ENCODE measurements around the gene TMEM132D. TPM values are rescaled to one million over a fixed set of nuclear protein-coding genes. Genes with fewer than 3 reads are reported as not detected.

Gene TMEM132D
- total RNA-seq, 2 donors from 2014 or later, result not detected

DNA sequence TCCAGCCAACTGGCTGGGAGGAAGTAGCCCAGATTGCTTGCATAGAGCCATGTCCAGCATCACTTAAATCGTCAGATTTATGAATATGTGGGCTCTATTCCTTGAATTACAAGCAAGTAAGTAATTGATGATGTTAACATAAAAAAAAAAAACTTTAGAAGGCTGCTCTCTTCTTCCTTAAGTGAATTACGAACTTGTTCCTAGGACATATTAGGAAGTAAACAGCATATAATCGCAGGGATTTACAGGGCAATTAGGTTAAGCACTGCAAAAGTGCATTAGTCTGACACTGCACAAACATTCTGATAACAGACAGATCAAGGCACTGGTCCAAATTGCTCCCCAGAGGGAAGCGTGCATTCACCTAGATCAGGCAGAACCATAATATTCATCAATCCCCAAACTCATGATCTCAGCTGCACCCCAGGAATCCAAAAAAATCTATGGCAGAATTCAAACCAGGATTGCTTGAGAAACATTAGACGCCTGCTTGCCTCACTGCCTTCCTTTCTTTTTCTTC is 293.2 kb downstream of the TMEM132D start:
- Mint-ChIP-seq H3K36me3 (no peaks in the 10 kb centered on the region), H3K27ac (no peak overlapping the region), H3K9me3 (peaks cover 5 to 13% of the 10 kb centered on the region in 2 donors)
- no peak for DNase-seq (ENCODE audit: low spot score in 2 of 2)
- ATAC-seq, result no peak

DNA sequence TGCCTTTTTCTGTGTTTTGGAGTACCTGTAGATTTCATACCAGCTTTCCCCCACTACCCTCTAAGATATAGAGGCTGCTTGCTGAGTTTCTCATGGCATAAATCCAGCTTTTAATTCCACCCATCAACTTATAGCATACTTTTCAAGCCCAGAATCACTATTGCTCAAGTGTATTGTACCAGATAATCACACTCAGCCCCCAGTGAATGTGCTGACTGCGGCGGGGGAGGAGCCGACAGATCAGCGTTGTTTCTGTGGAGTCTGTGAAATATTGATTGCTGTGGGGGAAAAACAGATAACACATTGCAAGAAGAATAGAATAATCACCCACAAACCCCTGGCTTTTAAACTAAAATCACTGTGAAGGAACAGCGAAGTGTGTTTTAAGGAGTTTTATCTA is 296.1 kb downstream of the TMEM132D start:
- H3K9me3 Mint-ChIP-seq, result peaks cover 6 to 14% of the 10 kb centered on the region in 2 donors
- no peaks in the 10 kb centered on the region for H3K36me3 Mint-ChIP-seq
- no peak overlapping the region for H3K27ac Mint-ChIP-seq
- ATAC-seq (no peak), DNase-seq (ENCODE audit: low spot score in 2 of 2) (no peak)

DNA sequence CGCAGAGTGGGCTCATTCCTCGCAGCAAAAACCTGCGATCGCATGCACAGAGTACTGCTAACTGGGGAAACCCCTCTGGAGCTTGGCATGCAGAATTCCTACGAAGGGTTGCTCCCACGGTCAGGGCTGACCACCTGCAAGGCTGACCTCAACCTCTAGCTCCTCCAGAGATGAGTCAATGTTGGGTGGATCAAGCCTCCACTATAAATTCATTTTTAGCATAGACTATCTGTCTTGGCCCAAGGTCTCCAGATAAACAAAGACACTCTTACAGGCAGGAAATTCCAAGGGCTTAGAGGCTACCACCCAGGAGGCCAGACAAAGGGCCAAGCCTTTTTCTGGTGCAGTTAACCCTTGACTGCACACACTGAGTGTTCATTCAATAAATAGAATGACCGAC is 296.5 kb downstream of the TMEM132D start:
- peaks cover 4 to 14% of the 10 kb centered on the region in 2 donors for H3K9me3 Mint-ChIP-seq
- no peak for DNase-seq (ENCODE audit: low spot score in 2 of 2)
- no peak for ATAC-seq
- no peak overlapping the region for H3K27ac Mint-ChIP-seq
- no peaks in the 10 kb centered on the region for H3K36me3 Mint-ChIP-seq

DNA sequence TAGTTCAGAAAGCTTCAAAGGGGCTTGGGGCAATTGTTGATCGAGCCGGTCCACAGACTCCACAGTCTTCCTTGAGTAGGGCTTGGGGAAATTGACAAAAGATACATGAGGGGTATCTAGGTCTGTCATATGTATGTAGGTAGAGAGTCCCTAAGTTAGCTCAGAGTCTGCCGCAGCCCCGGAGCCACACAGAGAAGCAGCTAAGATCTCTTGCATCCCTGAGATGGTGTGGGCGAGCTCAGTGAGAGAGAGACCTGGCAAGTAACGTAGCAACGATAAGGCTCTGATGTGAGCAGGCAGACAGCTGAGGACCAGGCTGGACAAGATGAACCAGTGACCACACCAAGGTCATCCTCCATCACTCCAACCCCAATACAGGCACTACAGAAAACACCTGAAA is 297.6 kb downstream of the TMEM132D start:
- ATAC-seq (no peak), DNase-seq (ENCODE audit: low spot score in 2 of 2) (no peak)
- Mint-ChIP-seq H3K36me3 (no peaks in the 10 kb centered on the region), H3K9me3 (peaks cover 4 to 14% of the 10 kb centered on the region in 2 donors), H3K27ac (no peak overlapping the region)

DNA sequence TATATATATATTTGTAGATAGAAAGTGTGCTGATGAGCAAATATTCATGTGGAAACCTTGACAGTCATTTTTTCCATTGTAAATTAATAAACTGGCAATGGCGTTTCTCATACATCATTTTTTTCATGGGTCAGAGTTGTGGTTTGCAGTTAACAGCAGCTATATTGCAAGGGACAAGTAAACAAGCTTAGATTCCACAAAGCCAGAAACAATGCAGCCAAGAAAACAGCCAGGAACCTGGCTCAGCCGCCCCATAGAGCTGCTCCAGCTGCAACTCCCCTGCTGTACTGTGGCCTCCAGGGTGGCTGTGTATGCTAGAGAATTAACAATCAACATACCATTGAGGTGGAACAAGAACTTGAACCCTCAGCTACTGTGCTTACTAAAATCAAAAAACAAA is 298.2 kb downstream of the TMEM132D start:
- ATAC-seq, result no peak
- no peak for DNase-seq (ENCODE audit: low spot score in 2 of 2)
- Mint-ChIP-seq H3K27ac (no peak overlapping the region), H3K9me3 (peaks cover 4 to 14% of the 10 kb centered on the region in 2 donors), H3K36me3 (no peaks in the 10 kb centered on the region)

DNA sequence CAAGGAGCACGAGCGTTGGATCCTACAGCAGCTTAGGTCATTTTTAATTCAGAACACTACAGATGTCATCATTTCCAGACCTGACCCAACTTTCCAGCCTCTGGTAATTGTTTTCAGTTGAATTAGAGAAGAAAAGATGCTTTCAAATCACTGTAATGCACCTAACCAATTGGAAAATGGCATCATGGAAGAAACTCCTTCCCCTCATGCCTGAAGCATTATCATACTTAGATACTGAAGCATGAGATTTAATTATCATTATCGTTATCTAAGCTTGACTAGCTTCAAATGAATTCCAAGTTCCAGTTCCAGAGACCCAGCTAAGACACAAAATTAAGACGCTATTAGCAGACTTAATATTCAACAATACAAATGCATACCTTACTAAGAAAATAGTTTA is 299.3 kb downstream of the TMEM132D start:
- no peaks in the 10 kb centered on the region for H3K36me3 Mint-ChIP-seq
- no peak overlapping the region for H3K27ac Mint-ChIP-seq

DNA sequence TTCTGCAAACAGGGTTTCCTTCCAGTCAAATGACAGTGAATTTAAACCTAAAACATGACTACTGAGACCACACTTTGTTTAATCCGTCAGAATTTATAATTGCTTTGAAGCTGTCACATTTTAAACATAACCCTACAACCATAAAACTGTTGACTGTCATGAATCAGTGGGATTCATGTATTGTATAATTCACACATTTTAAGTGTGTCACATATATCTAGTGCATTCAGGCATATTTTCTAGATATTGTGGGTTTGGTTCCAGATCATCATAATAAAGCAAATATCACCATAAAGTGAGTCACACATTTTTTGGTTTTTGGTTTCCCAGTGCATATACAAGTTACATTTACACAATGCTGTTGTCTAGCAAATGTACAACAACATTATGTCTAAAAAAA is 304.4 kb downstream of the TMEM132D start:
- H3K27ac Mint-ChIP-seq, result no peak overlapping the region
- no peak for ATAC-seq

More for the DNA sequence above, 299.3 kb downstream of the TMEM132D start:
- ATAC-seq, result no peak
- no peak for DNase-seq (ENCODE audit: low spot score in 2 of 2)
- peaks cover 4 to 14% of the 10 kb centered on the region in 2 donors for H3K9me3 Mint-ChIP-seq

DNA sequence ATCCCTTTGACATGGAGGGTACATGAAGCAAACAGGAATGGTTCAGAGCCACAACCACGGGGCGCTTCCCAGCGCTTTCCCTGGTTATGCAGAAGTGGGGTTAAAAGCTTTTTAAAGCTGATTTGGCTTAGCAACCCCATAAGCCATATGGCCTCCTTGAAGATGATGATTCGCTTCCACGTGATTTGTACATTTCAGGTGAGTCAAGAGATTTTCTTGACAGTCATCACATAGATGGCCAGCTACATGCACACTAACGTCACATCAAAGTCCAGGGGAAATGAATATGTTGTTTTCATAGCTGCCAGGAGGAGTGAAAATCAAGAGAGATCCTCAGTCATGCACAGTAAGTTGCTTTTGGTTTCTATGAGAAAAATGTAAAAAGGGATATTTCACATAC is 309.7 kb downstream of the TMEM132D start:
- ATAC-seq (no peak), DNase-seq (ENCODE audit: low spot score in 2 of 2) (no peak)
- peaks cover 0 to 11% of the 10 kb centered on the region in 2 donors for H3K36me3 Mint-ChIP-seq
- H3K27ac Mint-ChIP-seq, result no peak overlapping the region
- H3K9me3 Mint-ChIP-seq, result peaks cover 7 to 20% of the 10 kb centered on the region in 2 donors

More for the DNA sequence above, 304.4 kb downstream of the TMEM132D start:
- no peak for DNase-seq (ENCODE audit: low spot score in 2 of 2)
- no peaks in the 10 kb centered on the region for H3K36me3 Mint-ChIP-seq
- H3K9me3 Mint-ChIP-seq, result peaks cover 4 to 8% of the 10 kb centered on the region in 2 donors

DNA sequence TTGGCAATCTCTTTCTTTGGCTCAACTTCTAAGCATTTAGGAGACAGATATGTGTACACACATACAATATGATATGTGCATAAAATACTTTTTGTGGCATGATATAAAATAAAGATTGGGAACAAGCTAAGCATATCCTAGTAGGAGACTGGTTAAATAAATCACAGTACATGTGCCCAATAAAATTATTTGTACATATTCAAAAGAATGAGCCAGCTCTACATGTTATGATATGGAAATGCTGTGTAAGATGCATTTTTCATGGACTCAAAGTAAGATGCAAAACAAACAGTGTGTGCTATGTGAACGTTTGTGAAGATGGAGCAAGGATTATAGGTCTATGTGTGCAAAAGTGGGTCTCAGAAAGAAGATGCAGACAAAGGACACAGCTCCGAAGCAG is 311.4 kb downstream of the TMEM132D start:
- ATAC-seq (no peak), DNase-seq (ENCODE audit: low spot score in 2 of 2) (no peak)
- H3K27ac Mint-ChIP-seq, result no peak overlapping the region
- H3K9me3 Mint-ChIP-seq, result peaks cover 14 to 26% of the 10 kb centered on the region in 2 donors
- H3K36me3 Mint-ChIP-seq, result peaks cover 0 to 11% of the 10 kb centered on the region in 2 donors

DNA sequence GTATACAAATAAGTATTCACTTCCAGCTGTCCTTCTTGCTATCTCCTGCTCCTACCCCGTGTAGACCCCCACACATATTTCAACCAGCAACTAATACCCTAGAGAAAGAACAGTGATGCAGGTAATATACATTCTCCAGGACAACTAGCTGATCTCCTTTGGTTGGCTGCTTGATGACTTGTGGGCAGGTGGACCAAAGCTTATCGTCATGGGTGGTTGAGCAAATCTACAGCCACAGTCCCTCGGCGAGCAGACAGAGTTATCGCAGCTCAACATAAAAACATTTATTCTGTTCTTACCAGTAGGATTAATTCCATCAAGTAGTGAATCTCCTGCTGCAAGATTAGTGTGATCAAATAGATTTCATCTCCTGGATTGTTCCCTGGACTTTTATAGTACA is 314.3 kb downstream of the TMEM132D start:
- peaks cover 0 to 11% of the 10 kb centered on the region in 2 donors for H3K36me3 Mint-ChIP-seq
- ATAC-seq, result no peak
- DNase-seq (ENCODE audit: low spot score in 2 of 2), result no peak

DNA sequence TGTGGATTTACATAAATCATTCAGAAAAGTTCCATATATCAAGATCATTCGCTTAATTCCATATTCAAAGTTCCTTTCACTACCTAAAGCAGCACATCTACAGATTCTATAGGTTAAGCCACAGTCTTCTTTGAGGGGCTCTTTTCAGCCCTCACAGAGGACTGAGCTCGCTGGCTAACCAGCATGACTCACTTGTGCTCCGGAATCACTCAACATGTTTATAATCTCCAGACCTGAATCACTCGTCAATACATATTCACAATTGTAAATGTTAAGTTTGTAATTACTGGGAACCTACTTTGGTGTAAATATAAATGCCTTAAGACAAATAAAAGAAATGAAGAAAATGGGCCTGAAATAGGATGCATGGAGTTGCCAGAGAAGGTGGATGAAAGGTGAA is 315.7 kb downstream of the TMEM132D start:
- no peak for ATAC-seq
- DNase-seq (ENCODE audit: low spot score in 2 of 2), result no peak

More for the DNA sequence above, 314.3 kb downstream of the TMEM132D start:
- no peak overlapping the region for H3K27ac Mint-ChIP-seq
- peaks cover 18 to 37% of the 10 kb centered on the region in 2 donors for H3K9me3 Mint-ChIP-seq

DNA sequence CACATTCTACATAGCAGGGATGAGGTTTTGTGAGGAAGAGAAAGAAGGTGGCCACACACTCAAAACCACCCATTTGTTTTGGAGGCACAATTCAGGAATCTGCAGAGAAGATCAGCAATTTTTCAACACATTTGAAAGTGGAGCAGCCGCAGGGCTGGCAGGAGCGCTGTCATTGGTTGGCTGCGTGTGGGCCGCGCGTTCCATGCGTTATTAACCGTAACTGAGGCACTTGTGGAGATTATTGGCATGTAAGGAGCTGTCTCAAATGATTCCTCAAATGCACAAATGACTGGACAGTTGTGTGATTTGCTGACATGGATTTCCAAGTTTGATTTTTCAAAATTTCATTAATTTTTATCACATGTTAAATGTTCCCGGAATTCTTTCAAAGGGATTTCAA is 318.5 kb downstream of the TMEM132D start:
- no peak for DNase-seq (ENCODE audit: low spot score in 2 of 2)
- Mint-ChIP-seq H3K27ac (no peak overlapping the region), H3K36me3 (peaks cover 0 to 4% of the 10 kb centered on the region in 2 donors), H3K9me3 (peaks cover 23 to 42% of the 10 kb centered on the region in 2 donors)
- ATAC-seq, result no peak

More for the DNA sequence above, 315.7 kb downstream of the TMEM132D start:
- Mint-ChIP-seq H3K36me3 (peaks cover 0 to 11% of the 10 kb centered on the region in 2 donors), H3K9me3 (peaks cover 18 to 41% of the 10 kb centered on the region in 2 donors), H3K27ac (no peak overlapping the region)

DNA sequence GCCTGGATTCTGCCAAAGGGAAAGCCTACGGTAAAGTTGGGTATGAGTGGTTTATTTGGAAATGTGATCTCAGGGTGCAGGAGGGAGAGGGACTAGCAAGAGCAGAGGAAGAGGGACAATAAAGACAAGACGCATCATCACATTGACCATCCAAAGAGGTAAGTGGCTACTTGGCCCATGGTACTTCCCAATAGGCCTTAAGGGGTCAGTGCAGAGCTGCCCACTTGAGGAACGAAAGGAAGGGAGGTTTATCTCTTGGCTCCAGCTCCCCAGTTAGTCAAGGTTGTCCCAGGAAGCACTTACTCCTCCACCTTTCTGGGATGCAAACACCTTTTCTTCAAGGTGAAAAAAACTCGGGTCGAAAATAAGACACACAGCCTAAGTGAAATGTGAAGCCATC is 323.9 kb downstream of the TMEM132D start:
- Mint-ChIP-seq H3K9me3 (peaks cover 15 to 16% of the 10 kb centered on the region in 2 donors), H3K36me3 (no peaks in the 10 kb centered on the region), H3K27ac (no peak overlapping the region)
- no peak for DNase-seq (ENCODE audit: low spot score in 2 of 2)
- no peak for ATAC-seq

DNA sequence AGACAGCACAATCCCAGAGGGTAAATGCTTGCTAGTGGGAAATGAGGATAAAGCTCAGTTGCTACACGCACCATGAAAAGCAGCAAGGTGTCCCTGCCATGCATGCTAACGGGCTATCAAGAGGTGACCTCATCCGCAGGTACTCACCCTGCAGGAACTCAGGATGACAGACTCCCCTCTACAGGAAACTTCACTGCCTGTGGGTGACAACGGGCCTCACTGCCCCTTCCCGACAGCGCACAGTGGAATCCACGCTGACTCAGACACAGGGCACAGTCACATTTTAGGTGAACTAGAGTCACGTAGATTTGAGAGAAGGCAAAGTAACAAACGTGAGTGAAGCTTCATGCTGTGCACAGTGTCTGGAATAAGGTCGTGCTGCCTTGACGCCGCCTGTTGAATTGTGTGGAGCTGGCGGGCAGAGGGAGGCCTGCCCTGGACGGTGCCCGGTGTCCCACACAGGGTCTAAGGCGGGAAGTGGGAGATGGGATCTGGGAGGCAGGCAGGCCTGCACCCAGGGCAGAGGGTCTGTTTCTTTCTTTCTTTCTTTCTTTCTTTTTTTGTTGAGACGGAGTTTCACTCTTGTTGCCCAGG is 331.8 kb downstream of the TMEM132D start:
- ATAC-seq (no peak), DNase-seq (ENCODE audit: low spot score in 2 of 2) (no peak)
- H3K36me3 Mint-ChIP-seq, result peaks cover 0 to 8% of the 10 kb centered on the region in 2 donors
- H3K27ac Mint-ChIP-seq, result no peak overlapping the region
- peaks cover 7 to 27% of the 10 kb centered on the region in 2 donors for H3K9me3 Mint-ChIP-seq

DNA sequence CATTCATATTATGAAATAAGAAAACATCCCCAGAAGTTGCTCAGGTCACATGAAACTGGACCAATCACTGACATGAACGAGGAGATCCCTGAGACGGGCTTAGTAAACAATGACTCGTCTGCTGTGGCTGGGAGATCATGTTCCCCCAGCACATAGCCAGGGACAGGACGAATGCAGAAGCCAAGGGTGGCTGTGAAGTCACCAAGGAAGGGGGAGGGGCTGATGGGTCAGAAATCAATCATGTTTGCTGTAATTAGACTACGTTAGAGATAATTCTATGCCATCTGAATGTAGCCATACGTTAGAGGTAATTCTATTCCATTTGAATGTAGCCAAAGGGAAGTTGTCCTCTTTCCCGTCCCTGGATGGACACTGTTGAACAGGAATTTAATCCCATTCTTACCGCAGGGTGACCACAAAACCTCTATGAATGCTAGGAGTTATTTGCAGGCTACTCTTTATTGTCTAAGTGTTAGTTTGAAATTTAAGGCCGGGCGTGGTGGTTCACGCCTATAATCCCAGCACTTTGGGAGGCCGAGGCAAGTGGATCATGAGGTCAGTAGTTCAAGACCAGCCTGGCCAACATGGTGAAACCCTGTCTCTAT is 332.9 kb downstream of the TMEM132D start:
- ATAC-seq (no peak), DNase-seq (ENCODE audit: low spot score in 2 of 2) (no peak)
- Mint-ChIP-seq H3K27ac (no peak overlapping the region), H3K9me3 (peaks cover 7 to 30% of the 10 kb centered on the region in 2 donors), H3K36me3 (peaks cover 0 to 8% of the 10 kb centered on the region in 2 donors)

DNA sequence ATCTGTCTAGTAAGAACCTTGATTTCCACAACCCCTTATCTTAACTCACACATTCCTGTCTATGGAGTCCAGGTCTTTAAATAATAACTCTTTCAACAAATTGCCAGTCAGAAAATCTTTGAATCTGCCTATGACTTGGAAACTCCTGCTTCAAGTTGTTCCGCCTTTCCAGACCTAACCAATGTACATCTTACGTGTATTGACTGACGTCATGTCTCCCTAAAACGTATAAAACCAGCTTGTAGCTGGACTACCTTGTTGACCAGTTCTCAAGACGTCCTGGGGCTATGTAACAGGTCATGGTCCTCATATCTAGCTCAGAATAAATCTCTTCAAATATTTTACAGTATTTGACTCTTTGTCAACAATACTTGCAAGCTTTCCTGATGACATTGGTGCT is 337.0 kb downstream of the TMEM132D start:
- ATAC-seq (no peak), DNase-seq (ENCODE audit: low spot score in 2 of 2) (no peak)
- Mint-ChIP-seq H3K36me3 (peaks cover 0 to 8% of the 10 kb centered on the region in 2 donors), H3K9me3 (peaks cover 7 to 25% of the 10 kb centered on the region in 2 donors), H3K27ac (no peak overlapping the region)

DNA sequence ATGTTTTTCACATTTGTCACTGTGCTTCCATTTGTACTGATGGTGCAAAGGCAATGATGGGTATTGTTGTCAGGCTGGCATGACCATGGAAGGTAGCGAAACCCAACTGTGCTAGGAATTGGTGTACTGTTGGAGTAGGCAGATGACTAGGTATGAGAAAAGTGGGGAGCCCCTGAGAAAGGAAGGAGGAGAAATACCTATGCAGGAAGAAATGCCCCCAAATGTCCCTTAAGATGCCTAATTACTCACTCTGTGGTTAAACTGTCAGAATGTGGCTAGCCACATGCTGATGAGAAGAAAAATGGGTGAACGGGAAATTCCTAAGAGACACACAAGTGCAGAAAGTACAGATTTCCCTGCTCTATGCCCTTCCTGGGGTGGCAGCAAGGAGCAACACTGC is 339.1 kb downstream of the TMEM132D start:
- no peak overlapping the region for H3K27ac Mint-ChIP-seq
- no peaks in the 10 kb centered on the region for H3K36me3 Mint-ChIP-seq
- ATAC-seq, result peak; percentile 55 to 58
- H3K9me3 Mint-ChIP-seq, result peaks cover 0 to 26% of the 10 kb centered on the region in 2 donors
- DNase-seq (ENCODE audit: low spot score in 2 of 2), result no peak

DNA sequence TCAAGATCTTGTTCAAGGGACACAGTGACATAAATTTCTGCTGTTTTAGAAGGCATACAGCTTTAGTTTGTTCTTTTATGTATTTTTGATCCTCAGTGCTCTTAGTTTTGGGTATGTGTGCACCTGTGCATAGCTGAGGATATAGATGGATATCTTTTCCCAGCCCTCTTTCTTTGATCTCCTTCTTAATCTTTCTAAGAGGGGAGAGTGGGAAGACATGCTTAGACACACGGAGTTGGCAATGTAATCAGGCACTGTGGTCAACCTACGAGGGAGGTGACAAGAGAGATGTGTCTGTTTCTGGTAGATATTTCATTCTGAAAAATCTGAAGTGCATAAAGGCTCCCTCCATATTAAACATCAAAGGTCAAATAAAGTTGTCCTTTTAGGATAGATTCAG is 340.6 kb downstream of the TMEM132D start:
- ATAC-seq (no peak), DNase-seq (ENCODE audit: low spot score in 2 of 2) (no peak)
- H3K9me3 Mint-ChIP-seq, result peaks cover 2 to 22% of the 10 kb centered on the region in 2 donors
- H3K36me3 Mint-ChIP-seq, result no peaks in the 10 kb centered on the region
- no peak overlapping the region for H3K27ac Mint-ChIP-seq

All from activated naive CD4-positive, alpha-beta T cell treated with anti-CD3 and anti-CD28 coated beads, Interleukin-2, amount 50 U/mL, for 72 hours (primary cell).